Measurements from ENCODE around the gene APBB2.

Gene APBB2

GRCh38 chr4:41178372-41179370 is 35.7 kb downstream of the APBB2 start:
- no peak for TF ChIP-seq ZFX (IDR thresholded peaks at IDR 0.05)
- TF ChIP-seq CTCF (conservative IDR thresholded peaks at IDR 0.05): no peak
- no peak overlapping the region for H3K27ac ChIP-seq

GRCh38 chr4:41177016-41177415 is 37.3 kb downstream of the APBB2 start:
- no peak overlapping the region for H3K27ac ChIP-seq
- TF ChIP-seq ZFX (IDR thresholded peaks at IDR 0.05): no peak
- TF ChIP-seq CTCF (conservative IDR thresholded peaks at IDR 0.05): no peak

GRCh38 chr4:41176340-41176739 is 38.0 kb downstream of the APBB2 start:
- H3K27ac ChIP-seq: no peak overlapping the region
- TF ChIP-seq CTCF (conservative IDR thresholded peaks at IDR 0.05): no peak
- TF ChIP-seq ZFX (IDR thresholded peaks at IDR 0.05): no peak

GRCh38 chr4:41175794-41176193 is 38.5 kb downstream of the APBB2 start:
- H3K27ac ChIP-seq: no peak overlapping the region
- TF ChIP-seq CTCF (conservative IDR thresholded peaks at IDR 0.05) (no peak), ZFX (IDR thresholded peaks at IDR 0.05) (no peak)

- TF ChIP-seq ZFX (IDR thresholded peaks at IDR 0.05): no peak
- no peak for TF ChIP-seq CTCF (conservative IDR thresholded peaks at IDR 0.05)
- H3K27ac ChIP-seq: no peak overlapping the region
Observed at GRCh38 chr4:41174444-41174843, 39.9 kb downstream of the APBB2 start.

- no peak overlapping the region for H3K27ac ChIP-seq
Observed at GRCh38 chr4:41172786-41173185, 41.6 kb downstream of the APBB2 start.

More at GRCh38 chr4:41172786-41173185, 41.6 kb downstream of the APBB2 start:
- no peak for TF ChIP-seq CTCF (conservative IDR thresholded peaks at IDR 0.05)
- TF ChIP-seq ZFX (IDR thresholded peaks at IDR 0.05): no peak
